ENCODE data around the gene LAPTM5.

GRCh38 chr1:30701258-30701633 lies 56.3 kb downstream of the LAPTM5 start:
- no peak for TF ChIP-seq CTCF (IDR thresholded peaks at IDR 0.05)
- TF ChIP-seq POLR2A (IDR thresholded peaks at IDR 0.05), result no peak
- no peak for TF ChIP-seq EP300 (IDR thresholded peaks at IDR 0.05)

Data from upper lobe of left lung (tissue), 4 donors.